Activated naive CD4-positive, alpha-beta T cell treated with anti-CD3 and anti-CD28 coated beads, Interleukin-2, amount 50 U/mL, for 16 hours (primary cell): ENCODE measurements around the gene TBRG4.

Experiments used
- DNase-seq: peaks from one replicate; pipeline ENCODE4 v3.0.0-alpha.2; 2020

Gene TBRG4

GRCh38 chr7:45073031-45073785 is 38.3 kb downstream of the TBRG4 start:
- DNase-seq: no peak

DNA sequence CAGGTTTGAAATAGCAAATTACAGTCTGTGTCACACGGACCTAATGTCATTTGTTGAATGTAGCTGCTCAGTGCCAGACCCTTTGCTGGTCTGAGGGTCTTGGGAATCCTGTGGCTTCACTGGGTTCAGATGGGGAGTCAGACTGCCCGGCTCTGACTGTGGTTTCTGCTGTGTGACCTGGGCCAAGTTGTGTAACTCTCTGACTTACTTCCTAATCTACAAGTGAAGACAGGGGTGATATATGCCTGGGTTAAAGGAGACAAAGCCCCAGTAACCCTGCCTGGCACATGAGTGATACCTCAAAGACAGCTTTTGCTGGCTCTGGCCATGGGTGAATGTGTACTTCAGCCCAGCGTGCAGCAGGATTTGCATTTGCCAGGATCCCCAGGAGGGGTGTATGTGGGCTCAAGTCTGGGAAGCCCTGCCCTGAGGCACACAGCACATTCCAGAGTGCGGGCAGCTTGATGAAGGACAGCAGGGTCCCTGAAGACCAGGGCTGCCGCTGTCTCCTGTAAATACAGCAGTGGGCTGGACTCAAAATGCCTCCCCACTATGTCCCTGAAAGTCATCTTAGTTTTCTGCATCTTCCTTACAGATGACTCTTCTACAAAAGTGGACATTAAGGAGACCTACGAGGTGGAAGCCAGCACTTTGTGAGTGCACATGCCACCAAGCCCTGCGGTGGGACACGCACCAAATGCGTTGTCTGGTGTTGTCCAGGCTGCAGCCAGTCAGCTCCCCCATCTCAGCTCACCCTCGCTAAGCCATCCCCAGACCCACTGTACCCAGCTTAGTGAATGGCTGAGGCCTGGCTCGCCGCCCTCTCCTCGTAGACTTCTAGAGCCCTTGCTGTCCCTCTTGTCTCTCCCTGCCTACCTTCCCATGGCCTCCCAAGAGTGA is 39.1 kb downstream of the TBRG4 start:
- no peak for DNase-seq

- no peak for DNase-seq
Observed at GRCh38 chr7:45071528-45071927, 40.0 kb downstream of the TBRG4 start.

- no peak for DNase-seq
Observed at GRCh38 chr7:45070254-45070642, 41.2 kb downstream of the TBRG4 start.

DNA sequence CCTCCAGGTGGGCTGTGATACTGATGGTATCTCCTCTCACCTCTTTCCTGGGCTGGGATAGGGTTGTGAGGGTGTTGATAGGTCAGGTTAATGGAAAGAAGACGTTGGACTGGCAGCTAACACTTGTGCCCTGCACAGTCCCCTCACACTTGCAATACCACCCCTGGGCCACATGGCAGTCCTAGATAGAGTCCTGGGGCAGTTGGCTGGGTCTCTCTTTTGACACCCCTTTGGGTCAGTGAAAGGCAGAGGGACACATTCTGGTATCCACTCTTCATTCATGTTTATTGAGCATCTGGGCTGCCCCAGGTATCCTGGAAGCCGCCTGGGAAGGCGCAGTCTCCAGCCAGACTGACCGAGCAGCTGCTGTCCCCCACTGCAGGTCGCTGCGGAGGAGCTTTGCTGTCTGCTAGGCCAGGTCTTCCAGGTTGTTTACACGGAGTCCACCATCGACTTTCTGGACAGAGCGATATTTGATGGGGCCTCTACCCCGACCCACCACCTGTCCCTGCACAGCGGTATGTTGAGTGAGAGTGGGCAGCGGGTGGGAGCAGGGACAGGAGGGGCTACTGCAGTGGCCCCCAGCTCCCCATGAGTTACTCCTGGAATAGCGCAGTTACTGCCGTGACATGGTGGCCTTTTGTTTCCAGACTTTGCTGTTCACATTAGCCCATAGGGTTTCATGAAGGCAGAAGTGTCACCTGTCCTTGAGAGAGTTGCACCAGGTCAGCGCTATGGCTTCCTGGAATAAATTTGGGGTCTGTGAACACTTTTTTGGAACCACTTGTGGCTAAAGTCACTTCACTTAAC is 41.8 kb downstream of the TBRG4 start:
- DNase-seq: no peak

- no peak for DNase-seq
Observed at GRCh38 chr7:45068236-45069023, 43.1 kb downstream of the TBRG4 start.

DNA sequence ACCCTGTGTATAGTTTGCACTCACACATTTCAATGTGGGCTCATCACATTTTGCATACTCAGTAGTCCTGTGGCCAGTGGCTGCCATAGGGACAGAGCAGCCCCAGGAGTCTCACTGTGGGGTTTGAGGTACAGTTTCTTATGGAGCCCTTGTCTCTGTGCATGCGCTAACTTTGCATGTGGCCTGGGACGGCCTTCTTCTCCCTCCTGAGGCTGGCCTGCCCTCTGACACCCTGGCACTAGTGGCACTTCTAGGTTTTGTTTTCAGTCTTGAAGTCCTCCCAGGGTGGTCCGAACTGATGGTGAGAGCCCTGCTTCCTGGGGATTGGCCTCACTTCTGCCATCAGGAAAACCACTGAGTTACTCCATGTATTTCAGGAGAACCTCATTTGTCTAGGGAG is 43.9 kb downstream of the TBRG4 start:
- DNase-seq: no peak

DNA sequence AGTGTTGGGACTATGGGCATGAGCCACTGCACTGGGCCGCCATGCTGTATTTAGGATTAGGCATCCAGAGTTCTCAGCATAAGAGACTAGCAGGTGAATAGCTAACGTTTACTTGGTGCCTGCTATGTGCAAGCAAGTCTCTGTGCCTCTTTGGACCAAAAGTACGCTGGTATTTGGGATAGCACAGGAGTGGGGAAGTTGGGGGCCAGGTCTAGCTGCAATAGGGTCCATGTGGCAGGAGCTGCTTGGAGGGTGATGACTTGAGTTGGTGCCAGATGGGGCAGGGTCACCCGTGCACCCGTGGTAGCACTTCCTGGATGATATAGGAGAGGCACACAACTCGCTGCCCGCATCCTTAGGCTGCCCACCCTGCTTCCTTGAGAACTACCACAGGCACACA is 45.1 kb downstream of the TBRG4 start:
- no peak for DNase-seq

DNA sequence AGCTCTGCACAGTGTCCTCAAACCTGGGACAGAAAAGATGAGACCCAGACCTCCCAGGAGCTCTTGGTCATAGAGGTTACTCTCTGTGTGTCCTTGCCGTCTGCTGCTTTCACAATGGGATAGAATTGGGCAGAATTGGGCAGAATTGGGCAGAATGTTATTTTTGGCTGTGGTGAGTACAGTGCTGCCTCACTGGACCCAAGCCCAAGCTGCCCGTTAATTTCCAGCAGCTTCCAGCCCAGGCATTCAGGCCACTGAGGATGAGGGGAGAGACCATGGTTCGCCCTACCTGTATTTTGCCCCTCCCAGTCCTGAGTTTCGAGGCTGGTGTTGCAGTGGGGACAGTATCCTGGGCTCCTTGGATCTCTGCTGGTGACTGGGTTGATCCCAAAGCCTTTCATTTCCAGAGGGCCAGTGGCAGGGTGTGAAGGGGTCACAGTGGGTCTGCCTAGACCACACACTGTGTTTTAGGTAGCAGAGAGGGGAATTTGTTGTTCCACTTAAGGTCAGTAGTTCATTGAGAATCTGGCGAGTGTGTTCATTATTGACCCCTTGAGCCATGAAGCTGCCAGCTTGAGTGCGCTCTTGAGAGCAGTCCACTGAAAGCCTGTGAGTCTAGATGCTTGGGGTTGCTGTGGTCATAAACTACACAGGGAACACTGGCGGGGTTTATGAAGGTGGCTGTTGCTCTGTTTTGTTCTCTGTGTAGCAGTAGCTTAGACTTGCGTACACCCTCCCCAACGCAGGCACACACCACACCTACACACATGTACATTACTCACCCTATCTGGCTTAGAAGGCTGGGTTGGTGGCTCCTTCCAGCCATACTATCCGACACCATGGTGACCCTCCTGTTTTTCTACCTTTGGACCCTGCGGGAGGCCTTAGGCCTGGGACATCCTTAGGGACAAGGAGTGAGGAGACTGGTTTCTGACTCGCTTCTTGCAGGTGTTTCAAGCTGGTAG is 46.2 kb downstream of the TBRG4 start:
- DNase-seq: no peak

DNA sequence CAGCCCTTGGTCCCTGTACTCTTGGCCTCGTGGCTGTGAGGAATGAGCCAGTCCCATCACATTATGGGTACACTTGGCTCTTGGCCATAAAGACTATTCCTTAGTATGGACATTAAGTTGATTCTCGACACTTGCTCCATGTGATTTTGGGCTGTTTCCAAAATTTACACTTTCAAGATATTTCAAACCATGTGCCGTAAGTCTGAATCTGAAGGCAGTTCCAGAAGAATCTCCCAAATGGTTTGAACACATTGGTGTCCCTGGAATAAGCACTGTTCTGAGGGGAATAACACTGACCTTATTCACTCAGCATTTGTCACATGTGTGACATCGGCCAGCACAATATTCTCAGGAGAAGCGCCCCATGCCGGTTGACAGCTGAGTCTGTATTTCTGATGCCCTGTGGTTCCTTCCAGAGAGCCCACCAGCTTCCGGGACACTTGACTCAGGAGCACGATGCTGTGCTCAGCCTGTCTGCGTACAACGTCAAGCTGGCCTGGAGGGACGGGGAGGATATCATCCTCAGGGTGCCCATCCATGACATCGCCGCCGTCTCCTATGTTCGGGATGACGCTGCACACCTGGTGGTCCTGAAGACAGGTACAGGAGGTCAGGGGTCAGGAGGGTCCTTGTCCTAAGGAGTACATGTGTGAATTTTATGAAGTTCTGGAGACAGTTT is 47.3 kb downstream of the TBRG4 start:
- no peak for DNase-seq

GRCh38 chr7:45061806-45062425 is 49.6 kb downstream of the TBRG4 start:
- no peak for DNase-seq

GRCh38 chr7:45061352-45061751 is 50.1 kb downstream of the TBRG4 start:
- DNase-seq: no peak

DNA sequence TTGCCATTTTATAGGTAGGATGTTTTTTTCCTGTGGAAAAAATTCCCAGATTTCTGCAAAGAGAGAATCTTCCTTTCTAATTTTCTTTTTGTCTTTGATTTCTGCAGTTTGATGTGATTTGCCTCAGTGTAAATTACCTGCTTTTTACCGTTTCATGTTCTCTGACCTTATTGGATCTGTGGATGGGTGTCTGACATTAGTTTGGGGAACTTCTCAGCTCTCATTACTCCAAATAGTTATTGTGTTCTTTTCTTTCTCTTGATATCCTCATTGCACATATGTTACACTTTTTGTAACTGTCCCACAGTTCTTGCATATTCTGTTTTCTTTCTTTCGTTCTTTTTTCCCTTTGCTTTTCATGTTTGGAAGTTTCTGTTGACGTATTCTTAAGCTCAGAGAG is 51.2 kb downstream of the TBRG4 start:
- DNase-seq: no peak

DNA sequence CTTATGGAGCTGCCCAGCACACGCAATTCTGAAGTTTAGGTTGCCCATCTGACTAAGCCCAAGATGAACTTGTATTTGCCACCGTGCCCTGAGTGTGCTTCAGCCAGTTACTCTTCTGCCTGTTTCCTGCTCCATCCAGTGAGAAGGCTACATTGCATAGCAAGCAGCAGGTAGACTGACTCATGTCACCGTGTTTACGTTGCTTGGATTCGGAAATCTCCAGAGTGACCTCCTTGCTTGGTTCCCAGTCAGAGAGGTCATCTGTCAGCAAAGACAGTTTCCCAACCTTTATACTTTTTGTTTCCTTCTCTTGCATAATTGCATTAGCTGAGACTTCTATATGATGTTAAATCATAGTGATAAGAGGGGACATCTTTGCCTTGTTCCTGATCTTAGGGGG is 53.6 kb downstream of the TBRG4 start:
- no peak for DNase-seq

DNA sequence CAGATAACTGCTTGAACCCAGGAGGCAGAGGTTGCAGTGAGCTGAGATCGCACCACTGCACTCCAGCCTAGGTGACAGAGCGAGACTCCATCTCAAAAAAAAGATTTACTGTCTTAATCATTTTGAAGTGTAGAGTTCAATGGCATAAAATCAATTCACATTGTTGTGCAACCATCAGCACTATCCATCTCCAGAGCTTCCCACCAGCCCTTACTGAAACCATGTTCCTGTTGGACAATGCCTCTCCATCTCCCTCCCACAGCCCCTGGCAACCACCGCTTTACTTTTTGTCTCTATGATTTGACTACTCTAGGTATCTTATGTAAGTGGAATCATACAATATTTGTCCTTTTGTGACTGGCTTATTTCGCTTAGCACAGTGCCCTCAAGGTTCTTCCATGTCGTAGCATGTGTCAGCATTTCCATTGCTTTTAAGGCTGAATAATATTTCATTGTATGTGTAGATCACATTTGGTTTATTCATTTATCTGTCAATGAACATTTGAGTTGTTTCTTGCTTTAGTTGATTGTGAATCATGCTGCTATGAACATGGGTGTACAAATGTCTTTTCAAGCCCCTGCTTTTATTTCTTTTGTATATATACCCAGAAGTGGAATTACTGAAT is 55.8 kb downstream of the TBRG4 start:
- no peak for DNase-seq

- no peak for DNase-seq
Observed at GRCh38 chr7:45055016-45055415, 56.5 kb downstream of the TBRG4 start.

DNA sequence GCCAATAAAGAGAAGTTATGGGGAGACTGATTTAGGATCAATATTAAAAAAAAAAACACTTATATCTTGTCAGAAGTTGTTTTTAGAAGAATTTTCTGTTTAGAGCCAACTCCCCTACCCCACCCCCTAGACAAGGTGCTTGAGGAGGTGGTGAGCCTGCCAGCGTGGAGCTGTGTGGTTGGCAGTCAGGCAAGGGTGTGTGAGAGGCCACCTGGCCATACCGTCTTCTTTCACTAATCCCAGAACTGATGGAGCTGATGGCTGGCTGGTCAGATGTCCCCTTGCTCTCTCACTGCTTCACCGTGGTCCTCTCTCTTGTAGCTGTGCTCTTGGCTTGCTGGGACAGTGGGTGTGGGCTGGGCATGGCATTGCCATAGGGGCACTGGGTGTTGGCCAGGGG is 57.1 kb downstream of the TBRG4 start:
- no peak for DNase-seq

GRCh38 chr7:45053941-45054340 is 57.6 kb downstream of the TBRG4 start:
- no peak for DNase-seq

- no peak for DNase-seq
Observed at GRCh38 chr7:45053401-45053800, 58.1 kb downstream of the TBRG4 start.

- no peak for DNase-seq
Observed at GRCh38 chr7:45052011-45052410, 59.5 kb downstream of the TBRG4 start.
